T47D (cell line): ENCODE results near the gene CIB1.
"Not testable (repeated sequence)": the region's sequence is repeated elsewhere in the genome, so short reads cannot be mapped to it uniquely, and the experiment has no call there.

Source experiments
- DNase-seq, 2 experiments: peaks; one replicate each; pipeline versions ENCODE4 v3.0.0 to v3.0.0-alpha.2; 2011 to 2012; ENCODE audit warnings: low read depth in 1 of 2, low spot score in 1 of 2
- JUND ChIP-seq: IDR thresholded peaks from 2 replicates; pipeline ENCODE4 v1.6.1; 2012; ENCODE audit warnings: low read depth
- in situ Hi-C: cut with HindIII; loops from 2 replicates; pipeline ENCODE4 v1.10.0; 2016; ENCODE audit warnings: low sequenced_read_pairs, low pct_unique_long_range_greater_than_20kb

CIB1 gene

GRCh38 chr15:90233387-90234095 is at the start of gene CIB1:
Gene CIB1, minus strand, starts transcription at chr15:90233941. Its CDS starts 56 bp downstream, at chr15:90233885.
- no peak for TF ChIP-seq JUND
- in situ Hi-C loops, result no loop called here
- DNase-seq, result peak; percentile 91 to 98

GRCh38 chr15:90281637-90282036 is 47.9 kb upstream of the CIB1 start:
- DNase-seq, result not testable (repeated sequence)

GRCh38 chr15:90280743-90281142 is 47.0 kb upstream of the CIB1 start:
- DNase-seq, in situ Hi-C loops: not testable (repeated sequence)

More at GRCh38 chr15:90281637-90282036, 47.9 kb upstream of the CIB1 start:
- in situ Hi-C loops, result not testable (repeated sequence)

- DNase-seq, in situ Hi-C loops: not testable (repeated sequence)
Observed at GRCh38 chr15:90278467-90278866, 44.7 kb upstream of the CIB1 start.

GRCh38 chr15:90271459-90272166 is 37.9 kb upstream of the CIB1 start:
- DNase-seq, result no peak
- no peak for TF ChIP-seq JUND
- in situ Hi-C loops, result no loop called here

GRCh38 chr15:90270502-90271150 is 36.9 kb upstream of the CIB1 start:
- TF ChIP-seq JUND, result no peak
- in situ Hi-C loops, result no loop called here
- DNase-seq, result no peak

- in situ Hi-C loops, result no loop called here
- no peak for DNase-seq
- TF ChIP-seq JUND, result no peak
Observed at GRCh38 chr15:90268415-90268814, 34.7 kb upstream of the CIB1 start.

GRCh38 chr15:90266485-90266884 is 32.7 kb upstream of the CIB1 start:
- no peak for TF ChIP-seq JUND
- in situ Hi-C loops, result no loop called here
- DNase-seq, result no peak

DNA sequence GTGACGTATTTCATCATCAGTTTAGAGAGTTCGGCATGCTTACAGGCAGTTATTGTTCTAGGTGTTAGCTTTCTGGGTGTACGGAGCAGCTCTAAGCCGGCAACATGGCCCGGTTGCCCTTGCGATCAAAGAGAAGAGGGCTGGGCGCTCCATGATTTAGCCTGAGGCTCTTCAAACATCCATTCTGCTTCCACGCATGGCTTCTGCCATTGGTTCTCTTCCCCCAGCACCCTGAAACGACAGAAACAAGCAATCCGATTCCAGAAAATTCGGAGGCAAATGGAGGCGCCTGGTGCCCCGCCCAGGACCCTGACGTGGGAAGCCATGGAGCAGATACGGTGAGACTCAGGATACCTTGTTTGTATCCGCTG is 32.3 kb upstream of the CIB1 start:
- DNase-seq, result peak in 1 of 2 experiments; percentile 47
- TF ChIP-seq JUND, result no peak
- in situ Hi-C loops, result no loop called here

DNA sequence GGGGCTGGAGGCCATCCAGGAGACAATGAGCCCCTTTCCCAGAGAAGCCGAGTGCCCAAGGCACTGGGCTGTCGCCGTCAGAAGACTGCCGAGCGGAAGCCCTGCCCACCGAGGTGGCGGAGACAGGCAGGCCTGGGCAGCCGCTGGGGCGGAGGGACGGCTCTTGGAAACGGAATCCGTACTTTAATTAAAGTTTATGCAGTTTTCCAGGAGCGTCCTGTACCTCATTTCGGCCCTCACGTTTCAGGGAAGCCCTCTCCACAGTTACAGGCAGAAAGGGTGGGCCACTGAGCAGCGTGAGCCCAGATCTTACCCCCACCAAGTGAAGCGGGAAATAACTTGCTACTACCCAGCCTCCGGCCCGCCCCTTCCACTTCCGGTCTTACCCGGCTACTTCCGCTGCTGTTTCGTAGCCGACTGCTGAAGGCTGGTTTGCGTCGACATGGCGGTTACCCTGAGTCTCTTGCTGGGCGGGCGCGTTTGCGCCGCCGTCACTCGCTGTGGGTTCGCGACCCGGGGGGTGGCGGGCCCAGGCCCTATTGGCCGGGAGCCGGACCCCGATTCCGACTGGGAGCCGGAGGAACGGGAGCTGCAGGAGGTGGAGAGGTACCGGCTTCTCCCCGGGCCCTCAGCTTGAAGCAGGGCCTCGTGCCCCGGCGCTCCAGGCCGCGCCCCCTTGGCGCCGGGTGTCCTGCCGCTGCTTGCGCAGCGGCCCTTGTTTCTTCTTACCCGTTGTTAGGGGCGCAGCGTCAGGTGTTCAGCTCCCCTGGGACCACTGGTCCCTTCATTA is 31.7 kb upstream of the CIB1 start, which contains the start of gene NGRN:
TSS of gene NGRN (plus strand) at position 402 of the 790 bp plus-strand sequence. CDS start at position 443, 41 bp downstream.
- in situ Hi-C loops, result no loop called here
- no peak for TF ChIP-seq JUND
- peak; percentile 75 to 90 for DNase-seq

DNA sequence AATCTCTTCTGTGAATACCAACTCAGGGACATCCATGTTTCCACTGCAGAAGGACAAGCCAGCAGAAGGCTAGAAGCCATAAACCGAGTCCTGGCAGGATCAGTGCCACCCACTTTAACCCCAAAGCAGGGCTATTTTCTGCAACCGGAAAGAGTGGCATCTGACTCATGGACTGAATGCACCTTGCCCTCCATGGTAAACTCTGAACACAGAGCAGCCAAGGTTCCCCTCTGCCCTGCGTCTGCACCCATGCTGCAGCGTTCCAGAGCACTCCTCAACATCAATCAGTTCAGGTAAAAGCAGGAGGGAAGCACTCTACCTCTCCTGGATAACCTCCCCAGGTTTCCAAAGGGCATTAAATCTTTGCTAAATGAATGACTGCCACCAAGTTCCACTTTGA is 30.9 kb upstream of the CIB1 start:
- no peak for DNase-seq
- no peak for TF ChIP-seq JUND
- in situ Hi-C loops, result no loop called here

- no peak for TF ChIP-seq JUND
- in situ Hi-C loops, result no loop called here
- DNase-seq, result no peak
Observed at GRCh38 chr15:90262426-90262825, 28.7 kb upstream of the CIB1 start.
